Hematopoietic multipotent progenitor cell (in vitro differentiated cells): Measurements from ENCODE around the gene MILR1. TPM values are rescaled to one million over a fixed set of nuclear protein-coding genes. Genes with fewer than 3 reads are reported as not detected.
A peak's percentile ranks its signal among the peaks of the same experiment; 100 is the strongest.
"Not testable (repeated sequence)": the region's sequence is repeated elsewhere in the genome, so short reads cannot be mapped to it uniquely, and the experiment has no call there.

Experiments
- DNase-seq, 3 donors: peaks; one replicate each; pipeline ENCODE4 v3.0.0-alpha.2; 2011 to 2015; ENCODE audit warnings: low read depth in 2 of 3, low spot score in 2 of 3
- total RNA-seq: library from RNA; depleted of rRNA; stranded (reverse); fragments of >200 nt; gene quantifications from one replicate; pipeline ENCODE4 v1.2.3, GENCODE V29; 2012

Gene MILR1
- total RNA-seq, 1 donor, result 5.7 TPM

DNA sequence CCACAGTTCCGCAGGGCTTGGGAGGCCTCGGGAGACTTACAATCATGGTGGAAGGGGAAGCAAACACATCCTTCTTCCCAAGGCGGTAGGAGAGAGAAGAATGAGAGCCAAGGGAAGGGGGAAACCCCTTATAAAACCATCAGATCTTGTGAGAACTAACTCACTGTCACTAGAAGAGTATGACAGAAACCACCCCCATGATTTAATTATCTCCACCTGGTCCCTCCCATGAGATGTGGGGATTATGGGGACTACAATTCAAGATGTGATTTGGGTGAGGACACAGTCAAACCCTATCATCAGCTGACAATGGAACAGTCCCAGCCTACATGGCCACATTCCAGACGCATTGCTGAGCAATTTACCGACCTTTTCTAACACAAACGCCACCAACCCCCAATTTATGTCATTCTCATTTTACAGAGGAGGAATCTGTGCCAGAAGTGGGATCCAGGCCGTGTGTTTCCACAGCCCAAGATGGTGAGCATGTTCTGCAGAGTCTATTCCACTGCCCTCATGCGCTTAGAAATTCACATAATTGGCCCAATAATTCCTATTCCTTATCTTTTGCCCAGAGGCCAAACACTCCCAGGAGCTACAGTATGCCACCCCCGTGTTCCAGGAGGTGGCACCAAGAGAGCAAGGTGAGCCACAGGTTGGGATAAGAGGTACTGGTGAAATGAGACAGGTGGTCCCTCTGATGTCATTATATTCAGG lies 17.3 kb downstream of the MILR1 start:
- no peak for DNase-seq

DNA sequence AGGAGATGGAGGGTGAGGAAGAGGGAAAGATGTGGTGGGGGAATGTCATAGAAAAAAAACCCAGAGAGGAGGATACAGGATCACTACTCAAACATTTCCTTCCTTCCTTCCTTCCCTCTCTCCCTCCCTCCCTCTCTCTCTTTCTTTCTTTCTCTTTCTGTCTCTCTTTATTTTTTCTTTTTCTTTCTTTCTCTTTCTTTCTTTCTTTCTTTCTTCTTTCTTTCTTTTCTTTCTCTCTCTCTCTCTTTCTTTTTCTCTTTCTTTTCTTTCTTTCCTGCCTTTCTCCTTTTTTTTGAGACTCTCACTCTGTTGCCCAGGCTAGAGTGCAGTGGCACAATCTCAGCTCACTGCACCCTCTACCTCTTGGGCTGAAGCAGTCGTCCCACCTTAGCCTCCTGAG lies 17.9 kb downstream of the MILR1 start:
- not testable (repeated sequence) for DNase-seq

DNA sequence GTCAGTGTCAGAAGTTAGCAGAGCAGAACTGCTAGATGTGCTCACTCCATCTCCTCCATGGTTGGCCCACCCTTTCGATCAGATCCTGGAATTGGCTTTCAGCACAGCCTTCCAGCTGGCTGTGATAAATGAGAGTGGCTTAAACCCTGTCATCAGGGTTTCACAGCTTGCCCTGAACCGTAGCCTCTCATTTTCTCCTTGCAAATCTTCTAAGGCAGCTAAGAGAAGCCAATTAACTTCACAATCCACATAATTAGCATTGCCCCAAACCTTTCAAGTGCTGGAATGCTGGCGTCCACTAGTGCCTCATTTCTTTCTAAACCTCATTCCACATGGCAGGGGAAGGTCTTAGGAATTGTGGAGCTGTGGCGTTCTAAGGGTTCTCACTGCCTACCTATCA lies 21.7 kb downstream of the MILR1 start:
- DNase-seq, result no peak

- no peak for DNase-seq
Observed at GRCh38 chr17:64471440-64471839, 22.5 kb downstream of the MILR1 start.

- DNase-seq, result no peak
Observed at GRCh38 chr17:64472564-64472963, 23.6 kb downstream of the MILR1 start.

GRCh38 chr17:64477849-64478248 lies 28.9 kb downstream of the MILR1 start:
- no peak for DNase-seq

GRCh38 chr17:64480951-64481350 lies 32.0 kb downstream of the MILR1 start:
- DNase-seq, result no peak

DNA sequence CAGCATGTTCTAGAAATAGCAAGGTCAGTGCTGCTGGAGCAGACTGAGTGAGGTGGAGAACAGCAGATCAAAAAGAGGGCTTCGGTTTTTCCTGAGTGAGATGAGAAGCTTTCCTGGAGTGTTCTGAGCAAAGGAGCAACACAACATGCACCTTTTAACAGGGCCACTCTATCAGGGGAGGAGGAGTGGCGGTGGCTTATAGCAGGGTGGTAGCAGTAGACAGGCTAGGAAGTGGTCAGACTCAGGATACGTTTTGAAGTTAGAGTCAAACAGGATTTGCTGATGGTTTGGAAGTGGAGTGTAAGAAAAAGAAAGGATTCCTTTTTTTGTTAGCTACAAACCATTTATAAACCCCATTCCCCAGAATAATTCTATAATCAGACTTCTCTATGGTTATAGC lies 35.5 kb downstream of the MILR1 start:
- no peak for DNase-seq

GRCh38 chr17:64488301-64488700 lies 39.4 kb downstream of the MILR1 start:
- DNase-seq, result no peak

GRCh38 chr17:64491034-64491860 lies 42.3 kb downstream of the MILR1 start:
- DNase-seq, result peak in 2 of 3 donors; percentile 51 to 76

DNA sequence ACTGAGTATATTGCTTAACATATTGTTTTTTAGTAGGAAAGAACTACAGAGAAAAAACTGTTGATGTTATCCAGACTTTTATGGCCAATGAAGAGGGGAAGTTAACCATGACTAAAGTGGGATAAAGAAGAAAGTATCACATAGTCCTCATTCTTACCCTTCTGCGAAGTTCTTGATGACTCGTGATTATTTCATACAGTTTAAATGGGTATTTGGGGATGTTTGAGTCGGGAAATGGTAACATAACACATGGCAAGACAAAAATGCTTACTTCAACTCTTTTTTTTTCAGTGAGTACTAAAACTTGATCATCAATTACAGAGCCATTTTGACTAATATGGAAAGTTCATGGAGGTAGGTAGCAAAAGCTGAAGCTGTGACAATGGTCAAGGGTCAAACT lies 43.1 kb downstream of the MILR1 start:
- no peak for DNase-seq

DNA sequence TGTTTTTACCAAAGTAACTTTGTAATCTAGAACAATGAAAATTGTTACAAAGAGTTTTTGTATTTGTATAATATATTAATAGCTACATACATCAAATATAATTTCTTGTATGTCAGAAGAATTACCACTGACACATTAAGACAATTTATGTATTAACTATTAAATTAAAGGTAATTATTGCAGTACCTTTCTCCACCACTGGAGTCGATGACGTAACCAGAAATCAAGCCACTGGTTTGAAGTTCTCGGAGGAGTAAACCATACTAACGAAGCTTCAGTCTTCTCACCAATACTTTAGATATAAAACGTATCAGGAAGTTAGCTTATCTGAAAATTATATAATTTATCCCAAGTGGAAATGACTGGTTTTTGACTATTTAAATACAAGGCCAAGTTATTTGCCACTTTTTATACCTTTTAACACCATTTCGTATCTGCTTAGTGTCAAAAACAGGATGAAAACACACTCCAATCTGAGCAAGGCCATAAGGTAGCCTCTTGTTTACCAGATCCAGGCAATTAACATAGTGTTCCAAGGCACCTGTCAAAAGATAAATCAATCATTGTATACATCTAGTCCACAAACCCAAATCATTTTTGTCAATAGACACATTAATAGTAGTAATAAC lies 43.7 kb downstream of the MILR1 start:
- DNase-seq, result peak in 2 of 3 donors; percentile 39 to 63

- no peak for DNase-seq
Observed at GRCh38 chr17:64494121-64494520, 45.2 kb downstream of the MILR1 start.

DNA sequence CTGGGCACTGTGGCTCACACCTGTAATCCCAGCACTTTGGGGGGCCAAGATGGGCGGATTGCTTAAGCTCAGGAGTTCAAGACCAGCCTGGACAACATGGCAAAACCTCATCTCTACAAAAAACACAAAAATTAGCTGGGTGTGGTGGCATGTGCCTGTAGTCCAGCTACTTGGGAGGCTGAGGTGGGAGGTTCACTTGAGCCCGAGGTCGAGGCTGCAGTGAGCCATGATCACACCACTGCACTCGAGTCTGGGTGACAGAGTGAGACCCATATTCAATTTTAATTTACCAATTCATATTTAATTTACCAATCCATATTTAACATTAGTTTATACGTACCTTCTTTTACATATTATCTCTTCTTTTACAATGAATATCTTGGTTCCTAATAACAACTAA lies 46.4 kb downstream of the MILR1 start:
- not testable (repeated sequence) for DNase-seq

- no peak for DNase-seq
Observed at GRCh38 chr17:64496348-64496785, 47.5 kb downstream of the MILR1 start.

DNA sequence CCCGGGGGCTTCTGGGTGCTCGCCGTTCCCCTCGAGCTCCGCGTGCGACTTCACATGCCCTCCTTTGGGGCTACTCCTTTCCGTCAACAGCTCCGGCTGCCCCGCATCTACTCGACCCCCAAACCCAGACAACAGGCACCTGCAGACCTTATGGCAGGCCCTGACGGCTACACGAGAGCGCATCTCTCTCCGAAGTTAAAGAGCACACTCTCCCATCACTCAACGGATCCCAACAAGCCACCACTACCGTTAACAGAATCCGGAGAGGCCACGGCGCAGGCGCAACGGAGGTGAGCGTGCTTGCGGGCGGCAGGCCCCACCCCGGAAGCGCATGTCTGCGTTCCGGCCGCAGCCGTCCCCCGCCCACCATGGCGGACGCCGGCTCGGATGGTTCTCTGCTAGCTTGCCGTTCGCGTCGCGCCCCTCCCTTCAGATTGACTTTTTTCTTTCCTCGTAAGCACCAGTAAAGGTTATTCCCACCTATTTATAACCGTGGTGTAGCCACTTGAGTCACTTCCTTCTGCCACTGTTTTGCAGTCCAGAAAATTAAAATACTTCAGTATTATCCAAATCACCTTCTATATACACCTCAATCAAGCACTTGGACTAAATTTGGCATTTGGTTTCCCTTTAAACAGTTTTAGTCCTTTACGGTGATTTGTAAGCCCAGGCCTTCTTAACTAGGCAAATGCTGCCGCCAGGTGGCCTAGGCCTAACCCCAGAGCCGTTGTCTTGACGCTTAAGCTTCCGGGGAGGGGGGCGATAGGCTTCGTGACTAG lies 48.1 kb downstream of the MILR1 start, which contains the start of gene POLG2:
TSS of gene POLG2 (minus strand) at position 269 of the 779 bp plus-strand sequence. CDS start at position 183, 86 bp downstream.
- peak; percentile 89 to 96 (median 93) for DNase-seq

GRCh38 chr17:64497565-64498035 lies 48.7 kb downstream of the MILR1 start:
- no peak for DNase-seq

- peak in 1 of 3 donors; percentile 63 for DNase-seq
Observed at GRCh38 chr17:64498308-64499203, 49.6 kb downstream of the MILR1 start.

DNA sequence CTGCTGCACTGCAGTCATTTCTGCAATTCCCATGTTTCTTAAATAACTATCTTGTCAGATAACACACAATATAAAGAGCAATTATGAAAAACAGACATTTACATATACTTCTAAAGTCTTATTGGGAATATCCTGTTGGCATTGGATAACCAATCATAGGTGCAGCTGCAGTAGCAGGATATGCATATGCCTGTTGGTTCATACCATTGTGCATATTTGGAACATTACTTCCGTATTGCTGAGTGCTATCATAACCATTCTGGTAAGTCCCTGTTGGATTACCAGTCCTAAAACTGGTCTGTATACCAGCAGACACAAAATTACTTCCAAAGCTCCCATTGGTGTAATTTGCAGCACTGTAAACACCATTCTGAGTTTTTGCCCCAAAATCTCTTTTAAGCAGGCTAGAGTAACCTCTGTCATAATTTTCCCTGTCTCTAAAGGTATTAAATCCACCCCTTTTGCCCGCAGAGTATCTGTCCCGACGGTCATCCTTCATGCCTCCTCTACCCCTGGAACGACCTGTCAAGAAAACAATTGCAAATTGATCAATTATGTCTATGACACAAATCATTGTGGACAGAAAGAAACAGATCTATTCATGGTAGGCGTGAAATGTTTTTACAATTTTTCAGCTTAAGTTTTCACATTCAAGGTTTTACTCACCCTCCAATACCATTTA lies 51.0 kb downstream of the MILR1 start:
- DNase-seq, result peak in 1 of 3 donors; percentile 42
